H1 (cell line): Measurements from ENCODE around the gene SLC25A27. TPM values are rescaled to one million over a fixed set of nuclear protein-coding genes. Genes with fewer than 3 reads are reported as not detected.

Experiments
- CHD1 ChIP-seq: IDR thresholded peaks from 2 replicates; pipeline ENCODE4 v1.6.1; 2012; ENCODE audit warnings: low read depth, low read length, improper control_type of control experiment
- JUND ChIP-seq: IDR thresholded peaks from 2 replicates; pipeline ENCODE4 v1.6.1; 2011; ENCODE audit warnings: mild to moderate bottlenecking, improper control_type of control experiment, low read length
- NANOG ChIP-seq: IDR thresholded peaks from 2 replicates; pipeline ENCODE4 v1.6.1; 2011; ENCODE audit warnings: low read length, low read depth, mild to moderate bottlenecking, inconsistent platforms; ENCODE audit not compliant: insufficient read depth, poor library complexity, severe bottlenecking
- NRF1 ChIP-seq: IDR thresholded peaks from 2 replicates; pipeline ENCODE4 v1.6.1; 2011; ENCODE audit warnings: mild to moderate bottlenecking, low read depth, low read length, improper control_type of control experiment
- PHF8 ChIP-seq: fragments of 200-600 bp; sonication (generic); conservative IDR thresholded peaks from 2 replicates; pipeline ENCODE4 v1.7.1; 2012; ENCODE audit warnings: low read depth, mild to moderate bottlenecking, inconsistent platforms, low read length, moderate library complexity
- RBBP5 ChIP-seq: IDR thresholded peaks from 2 replicates; pipeline ENCODE4 v1.7.1; 2012; ENCODE audit warnings: low read depth, mild to moderate bottlenecking, inconsistent platforms, low read length, moderate library complexity, borderline replicate concordance
- RXRA ChIP-seq: IDR thresholded peaks from 2 replicates; pipeline ENCODE4 v1.6.1; 2011; ENCODE audit warnings: low read depth, mild to moderate bottlenecking, low read length, moderate library complexity; ENCODE audit not compliant: insufficient read depth
- SP4 ChIP-seq: IDR thresholded peaks from 2 replicates; pipeline ENCODE4 v1.6.1; 2012; ENCODE audit warnings: low read length, inconsistent platforms
- TAF7 ChIP-seq: optimal IDR thresholded peaks from 2 replicates; pipeline ENCODE3; 2011; ENCODE audit warnings: low read depth, mild to moderate bottlenecking, inconsistent platforms, low read length, moderate library complexity, borderline replicate concordance
- YY1 ChIP-seq: IDR thresholded peaks from 2 replicates; pipeline ENCODE4 v1.6.1; 2011; ENCODE audit warnings: low read depth, mild to moderate bottlenecking, low read length
- polyA plus RNA-seq, 7 experiments: library from polyadenylated mRNA; depleted of rRNA in 3 of 7; stranded (reverse) in 5 of 7; unstranded in 2 of 7; fragments of >200 nt in 5 of 7; fragments of 200-250 nt in 2 of 7; gene quantifications; 1 replicate in 5 of 7; 2 replicates in 1 of 7; 4 replicates in 1 of 7; pipeline versions ENCODE4 v1.2.1 to v1.2.3, GENCODE V29; 2011 to 2013; ENCODE audit warnings: missing spikeins in 2 of 7, mixed read lengths in 2 of 7
- total RNA-seq: library from RNA; stranded (reverse); fragmentation: NEBNext Ultra II Directional; extraction: Animal tissue kit (Norgen Biotek cat#: 25700); gene quantifications from 2 replicates; pipeline ENCODE4 v1.2.1, GENCODE V29; 2021
- TF ChIP-seq, protein P1 (sequence below): fragments of 300-600 bp; sonication (generic); IDR thresholded peaks from 2 replicates; pipeline ENCODE4 v1.7.1; 2012; ENCODE audit warnings: low read length, moderate library complexity, mild to moderate bottlenecking, inconsistent platforms; ENCODE audit not compliant: insufficient replicate concordance

SLC25A27 gene
- total and polyA plus RNA-seq, 2 of the 8 experiments (the other 6 are each of a cell fraction or from before 2014, with no cell fraction given): 7.3 to 8.4 TPM

DNA sequence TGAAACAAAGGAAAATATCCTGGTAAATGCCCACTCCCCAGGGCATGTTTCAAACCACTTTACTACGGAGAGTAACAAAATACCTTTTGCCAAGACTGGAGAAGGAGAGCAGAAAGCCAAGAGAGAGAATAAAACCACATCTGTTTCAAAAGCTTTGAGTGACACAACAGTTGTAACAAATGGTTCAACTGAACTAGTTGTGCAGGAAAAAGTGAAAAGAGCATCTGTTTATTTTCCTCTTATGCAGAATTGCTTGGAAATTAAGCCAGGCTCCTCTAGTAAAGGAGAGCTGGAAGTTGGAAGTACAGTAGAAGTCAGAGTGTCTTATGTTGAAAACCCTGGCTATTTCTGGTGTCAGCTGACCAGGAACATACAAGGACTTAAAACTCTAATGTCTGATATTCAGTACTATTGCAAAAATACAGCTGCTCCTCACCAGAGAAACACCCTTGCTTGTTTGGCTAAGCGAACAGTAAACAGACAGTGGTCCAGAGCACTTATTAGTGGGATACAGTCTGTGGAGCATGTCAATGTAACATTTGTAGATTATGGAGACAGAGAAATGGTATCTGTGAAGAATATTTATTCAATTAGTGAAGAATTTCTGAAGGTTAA is 37.5 kb downstream of the SLC25A27 start (continued):
- TF ChIP-seq, protein P1, sequence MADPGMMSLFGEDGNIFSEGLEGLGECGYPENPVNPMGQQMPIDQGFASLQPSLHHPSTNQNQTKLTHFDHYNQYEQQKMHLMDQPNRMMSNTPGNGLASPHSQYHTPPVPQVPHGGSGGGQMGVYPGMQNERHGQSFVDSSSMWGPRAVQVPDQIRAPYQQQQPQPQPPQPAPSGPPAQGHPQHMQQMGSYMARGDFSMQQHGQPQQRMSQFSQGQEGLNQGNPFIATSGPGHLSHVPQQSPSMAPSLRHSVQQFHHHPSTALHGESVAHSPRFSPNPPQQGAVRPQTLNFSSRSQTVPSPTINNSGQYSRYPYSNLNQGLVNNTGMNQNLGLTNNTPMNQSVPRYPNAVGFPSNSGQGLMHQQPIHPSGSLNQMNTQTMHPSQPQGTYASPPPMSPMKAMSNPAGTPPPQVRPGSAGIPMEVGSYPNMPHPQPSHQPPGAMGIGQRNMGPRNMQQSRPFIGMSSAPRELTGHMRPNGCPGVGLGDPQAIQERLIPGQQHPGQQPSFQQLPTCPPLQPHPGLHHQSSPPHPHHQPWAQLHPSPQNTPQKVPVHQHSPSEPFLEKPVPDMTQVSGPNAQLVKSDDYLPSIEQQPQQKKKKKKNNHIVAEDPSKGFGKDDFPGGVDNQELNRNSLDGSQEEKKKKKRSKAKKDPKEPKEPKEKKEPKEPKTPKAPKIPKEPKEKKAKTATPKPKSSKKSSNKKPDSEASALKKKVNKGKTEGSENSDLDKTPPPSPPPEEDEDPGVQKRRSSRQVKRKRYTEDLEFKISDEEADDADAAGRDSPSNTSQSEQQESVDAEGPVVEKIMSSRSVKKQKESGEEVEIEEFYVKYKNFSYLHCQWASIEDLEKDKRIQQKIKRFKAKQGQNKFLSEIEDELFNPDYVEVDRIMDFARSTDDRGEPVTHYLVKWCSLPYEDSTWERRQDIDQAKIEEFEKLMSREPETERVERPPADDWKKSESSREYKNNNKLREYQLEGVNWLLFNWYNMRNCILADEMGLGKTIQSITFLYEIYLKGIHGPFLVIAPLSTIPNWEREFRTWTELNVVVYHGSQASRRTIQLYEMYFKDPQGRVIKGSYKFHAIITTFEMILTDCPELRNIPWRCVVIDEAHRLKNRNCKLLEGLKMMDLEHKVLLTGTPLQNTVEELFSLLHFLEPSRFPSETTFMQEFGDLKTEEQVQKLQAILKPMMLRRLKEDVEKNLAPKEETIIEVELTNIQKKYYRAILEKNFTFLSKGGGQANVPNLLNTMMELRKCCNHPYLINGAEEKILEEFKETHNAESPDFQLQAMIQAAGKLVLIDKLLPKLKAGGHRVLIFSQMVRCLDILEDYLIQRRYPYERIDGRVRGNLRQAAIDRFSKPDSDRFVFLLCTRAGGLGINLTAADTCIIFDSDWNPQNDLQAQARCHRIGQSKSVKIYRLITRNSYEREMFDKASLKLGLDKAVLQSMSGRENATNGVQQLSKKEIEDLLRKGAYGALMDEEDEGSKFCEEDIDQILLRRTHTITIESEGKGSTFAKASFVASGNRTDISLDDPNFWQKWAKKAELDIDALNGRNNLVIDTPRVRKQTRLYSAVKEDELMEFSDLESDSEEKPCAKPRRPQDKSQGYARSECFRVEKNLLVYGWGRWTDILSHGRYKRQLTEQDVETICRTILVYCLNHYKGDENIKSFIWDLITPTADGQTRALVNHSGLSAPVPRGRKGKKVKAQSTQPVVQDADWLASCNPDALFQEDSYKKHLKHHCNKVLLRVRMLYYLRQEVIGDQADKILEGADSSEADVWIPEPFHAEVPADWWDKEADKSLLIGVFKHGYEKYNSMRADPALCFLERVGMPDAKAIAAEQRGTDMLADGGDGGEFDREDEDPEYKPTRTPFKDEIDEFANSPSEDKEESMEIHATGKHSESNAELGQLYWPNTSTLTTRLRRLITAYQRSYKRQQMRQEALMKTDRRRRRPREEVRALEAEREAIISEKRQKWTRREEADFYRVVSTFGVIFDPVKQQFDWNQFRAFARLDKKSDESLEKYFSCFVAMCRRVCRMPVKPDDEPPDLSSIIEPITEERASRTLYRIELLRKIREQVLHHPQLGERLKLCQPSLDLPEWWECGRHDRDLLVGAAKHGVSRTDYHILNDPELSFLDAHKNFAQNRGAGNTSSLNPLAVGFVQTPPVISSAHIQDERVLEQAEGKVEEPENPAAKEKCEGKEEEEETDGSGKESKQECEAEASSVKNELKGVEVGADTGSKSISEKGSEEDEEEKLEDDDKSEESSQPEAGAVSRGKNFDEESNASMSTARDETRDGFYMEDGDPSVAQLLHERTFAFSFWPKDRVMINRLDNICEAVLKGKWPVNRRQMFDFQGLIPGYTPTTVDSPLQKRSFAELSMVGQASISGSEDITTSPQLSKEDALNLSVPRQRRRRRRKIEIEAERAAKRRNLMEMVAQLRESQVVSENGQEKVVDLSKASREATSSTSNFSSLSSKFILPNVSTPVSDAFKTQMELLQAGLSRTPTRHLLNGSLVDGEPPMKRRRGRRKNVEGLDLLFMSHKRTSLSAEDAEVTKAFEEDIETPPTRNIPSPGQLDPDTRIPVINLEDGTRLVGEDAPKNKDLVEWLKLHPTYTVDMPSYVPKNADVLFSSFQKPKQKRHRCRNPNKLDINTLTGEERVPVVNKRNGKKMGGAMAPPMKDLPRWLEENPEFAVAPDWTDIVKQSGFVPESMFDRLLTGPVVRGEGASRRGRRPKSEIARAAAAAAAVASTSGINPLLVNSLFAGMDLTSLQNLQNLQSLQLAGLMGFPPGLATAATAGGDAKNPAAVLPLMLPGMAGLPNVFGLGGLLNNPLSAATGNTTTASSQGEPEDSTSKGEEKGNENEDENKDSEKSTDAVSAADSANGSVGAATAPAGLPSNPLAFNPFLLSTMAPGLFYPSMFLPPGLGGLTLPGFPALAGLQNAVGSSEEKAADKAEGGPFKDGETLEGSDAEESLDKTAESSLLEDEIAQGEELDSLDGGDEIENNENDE: no peak
- TF ChIP-seq CHD1 (no peak), NANOG (no peak), YY1 (no peak), RBBP5 (no peak), SP4 (no peak), TAF7 (no peak), RXRA (no peak), NRF1 (no peak), JUND (no peak), PHF8 (no peak)
